GM12878 (cell line): ENCODE data around the gene HCK.

ENCODE experiments used
- ATF7 ChIP-seq: fragments of 450-650 bp; IDR thresholded peaks from 2 replicates; pipeline ENCODE4 v1.6.1; 2016; ENCODE audit warnings: low read depth, mild to moderate bottlenecking
- FOS ChIP-seq: IDR thresholded peaks from 3 replicates; pipeline ENCODE4 v1.6.1; 2011; ENCODE audit warnings: borderline replicate concordance; ENCODE audit not compliant: insufficient read length; ENCODE audit errors: extremely low read depth
- IKZF2 ChIP-seq, 2 experiments: fragments of 450-650 bp; IDR thresholded peaks; 2 replicates each; pipeline ENCODE4 v1.6.1; 2017; ENCODE audit warnings: mild to moderate bottlenecking in 2 of 2, moderate library complexity in 2 of 2
- NFYB ChIP-seq: IDR thresholded peaks from 2 replicates; pipeline ENCODE4 v1.6.1; 2011; ENCODE audit warnings: low read depth, mild to moderate bottlenecking, low read length, improper control_type of control experiment, moderate library complexity; ENCODE audit not compliant: insufficient read depth
- NR2C2 ChIP-seq: IDR thresholded peaks from 2 replicates; pipeline ENCODE4 v1.6.1; 2011; ENCODE audit warnings: borderline replicate concordance, low read depth; ENCODE audit not compliant: control insufficient read depth, insufficient read length
- POLR2A ChIP-seq: IDR thresholded peaks from 2 replicates; pipeline ENCODE4 v1.6.1; 2011; ENCODE audit warnings: low read depth, mild to moderate bottlenecking, low read length
- RAD51 ChIP-seq: fragments of 450-650 bp; IDR thresholded peaks from 2 replicates; pipeline ENCODE4 v1.6.1; 2016; ENCODE audit warnings: moderate library complexity, mild to moderate bottlenecking, inconsistent platforms
- SIN3A ChIP-seq: IDR thresholded peaks from 2 replicates; pipeline ENCODE4 v1.6.1; 2012; ENCODE audit warnings: low read depth, low read length, improper control_type of control experiment
- SIX5 ChIP-seq: IDR thresholded peaks from 2 replicates; pipeline ENCODE4 v1.6.1; 2011; ENCODE audit warnings: mild to moderate bottlenecking, low read depth, low read length, moderate library complexity; ENCODE audit not compliant: severe bottlenecking
- SMAD1 ChIP-seq: fragments of 450-650 bp; IDR thresholded peaks from 2 replicates; pipeline ENCODE4 v1.6.1; 2018; ENCODE audit warnings: mild to moderate bottlenecking, low read depth; ENCODE audit not compliant: partially characterized antibody
- SMC3 ChIP-seq: IDR thresholded peaks from 2 replicates; pipeline ENCODE4 v1.6.1; 2011; ENCODE audit warnings: low read length, improper control_type of control experiment, borderline replicate concordance
- TF ChIP-seq, protein P1 (sequence below), 3 experiments: IDR thresholded peaks in 2 of 3; conservative IDR thresholded peaks in 1 of 3; 2 replicates each; pipeline ENCODE4 v1.5.1; 2011; ENCODE audit warnings: low read depth in 3 of 3, low read length in 3 of 3, mild to moderate bottlenecking in 3 of 3, control low read depth in 2 of 3, moderate library complexity in 2 of 3, inconsistent platforms in 1 of 3, mixed read lengths in 1 of 3; ENCODE audit not compliant: control insufficient read depth in 2 of 3, insufficient read depth in 1 of 3; ENCODE audit errors: extremely low read depth in 1 of 3

DNA sequence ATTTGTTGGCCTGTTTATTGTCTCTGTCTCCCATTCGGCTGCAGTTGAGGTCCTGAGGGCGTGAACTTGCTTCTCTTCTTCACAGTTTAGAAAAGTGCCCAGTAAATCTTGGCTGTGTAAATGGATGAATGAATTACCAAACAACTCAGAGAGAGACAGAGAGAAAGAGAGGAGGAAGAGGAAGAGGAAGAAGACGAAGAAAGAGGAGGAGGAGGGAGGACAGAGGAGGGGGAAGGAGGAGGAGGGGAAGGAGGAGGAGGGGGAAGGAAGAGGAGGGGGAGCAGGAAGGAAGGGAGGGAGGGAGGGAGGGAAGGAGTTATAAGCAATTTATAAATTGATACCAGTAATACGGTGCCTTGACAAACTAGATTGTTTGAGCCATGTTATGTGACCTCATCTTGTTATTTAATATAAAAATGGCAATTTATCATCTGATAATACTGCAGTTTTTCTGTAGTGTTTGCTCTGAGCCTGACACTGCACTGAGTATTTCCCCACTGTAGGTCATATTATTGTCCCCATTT lies 18.7 kb downstream of the HCK start:
- TF ChIP-seq, protein P1, sequence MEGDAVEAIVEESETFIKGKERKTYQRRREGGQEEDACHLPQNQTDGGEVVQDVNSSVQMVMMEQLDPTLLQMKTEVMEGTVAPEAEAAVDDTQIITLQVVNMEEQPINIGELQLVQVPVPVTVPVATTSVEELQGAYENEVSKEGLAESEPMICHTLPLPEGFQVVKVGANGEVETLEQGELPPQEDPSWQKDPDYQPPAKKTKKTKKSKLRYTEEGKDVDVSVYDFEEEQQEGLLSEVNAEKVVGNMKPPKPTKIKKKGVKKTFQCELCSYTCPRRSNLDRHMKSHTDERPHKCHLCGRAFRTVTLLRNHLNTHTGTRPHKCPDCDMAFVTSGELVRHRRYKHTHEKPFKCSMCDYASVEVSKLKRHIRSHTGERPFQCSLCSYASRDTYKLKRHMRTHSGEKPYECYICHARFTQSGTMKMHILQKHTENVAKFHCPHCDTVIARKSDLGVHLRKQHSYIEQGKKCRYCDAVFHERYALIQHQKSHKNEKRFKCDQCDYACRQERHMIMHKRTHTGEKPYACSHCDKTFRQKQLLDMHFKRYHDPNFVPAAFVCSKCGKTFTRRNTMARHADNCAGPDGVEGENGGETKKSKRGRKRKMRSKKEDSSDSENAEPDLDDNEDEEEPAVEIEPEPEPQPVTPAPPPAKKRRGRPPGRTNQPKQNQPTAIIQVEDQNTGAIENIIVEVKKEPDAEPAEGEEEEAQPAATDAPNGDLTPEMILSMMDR (IDR thresholded peaks at IDR 0.05 in 2 of 3, conservative IDR thresholded peaks at IDR 0.05 in 1 of 3; ENCODE audit: control insufficient read depth in 2 of 3, extremely low read depth in 1 of 3, insufficient read depth in 1 of 3, low read depth in 3 of 3, low read length in 3 of 3) = no peak
- TF ChIP-seq SMC3 (no peak), POLR2A (no peak), FOS (no peak), SIN3A (no peak), NFYB (no peak), NR2C2 (no peak), SIX5 (no peak), RAD51 (no peak), IKZF2 (IDR thresholded peaks at IDR 0.05) (no peak), SMAD1 (no peak), ATF7 (no peak)
